K562 (cell line): ENCODE data around the gene TAS2R5. TPM values are rescaled to one million over a fixed set of nuclear protein-coding genes. Genes with fewer than 3 reads are reported as not detected.

Source experiments
- ADNP ChIP-seq: fragments of 200-800 bp; sonication (Bioruptor generic); IDR thresholded peaks from 2 replicates; pipeline ENCODE4 v1.6.1; 2016; ENCODE audit warnings: missing genetic modification characterization, missing compliant biosample characterization
- ATF6 ChIP-seq: sonication (generic); formaldehyde crosslinking; IDR thresholded peaks from 2 replicates; pipeline ENCODE4 v1.4.0; 2020; ENCODE audit warnings: mild to moderate bottlenecking, missing genetic modification reagents
- GMEB1 ChIP-seq: fragments of 250-450 bp; sonication (Bioruptor Pico); IDR thresholded peaks from 2 replicates; pipeline ENCODE4 v1.4.0; 2020; ENCODE audit warnings: mild to moderate bottlenecking
- HCFC1 ChIP-seq: IDR thresholded peaks from 2 replicates; pipeline ENCODE4 v1.6.1; 2012; ENCODE audit warnings: low read depth, low read length, improper control_type of control experiment
- NR1H2 ChIP-seq: sonication (generic); formaldehyde crosslinking; IDR thresholded peaks from 2 replicates; pipeline ENCODE4 v1.4.0; 2020; ENCODE audit warnings: mild to moderate bottlenecking, missing genetic modification reagents
- PKNOX1 ChIP-seq: fragments of 450-650 bp; IDR thresholded peaks from 2 replicates; pipeline ENCODE4 v1.6.1; 2016
- SRSF9 ChIP-seq: fragments of 200-400 bp; formaldehyde crosslinking; IDR thresholded peaks from 2 replicates; pipeline ENCODE4 v1.6.1; 2017; ENCODE audit warnings: low read depth, low read length, borderline replicate concordance
- THRAP3 ChIP-seq: fragments of 450-650 bp; IDR thresholded peaks from 2 replicates; pipeline ENCODE4 v1.6.1; 2016; ENCODE audit warnings: mild to moderate bottlenecking, inconsistent platforms, borderline replicate concordance
- ZNF12 ChIP-seq: sonication (generic); formaldehyde crosslinking; IDR thresholded peaks from 2 replicates; pipeline ENCODE4 v1.4.0; 2020; ENCODE audit warnings: mild to moderate bottlenecking, missing genetic modification reagents
- polyA plus RNA-seq, 8 experiments: library from polyadenylated mRNA; depleted of rRNA in 4 of 8; stranded (reverse) in 5 of 8; unstranded in 3 of 8; fragments of >200 nt; fragmentation: Nextera tagmentation in 2 of 8; fragmentation: Illumina TruSeq in 1 of 8; extraction: Ambion mirVana in 2 of 8; extraction: Trizol in 1 of 8; gene quantifications; 2 replicates each; pipeline versions ENCODE4 v1.2.1 to v1.2.3, GENCODE V29; 2011 to 2014; ENCODE audit warnings: inconsistent platforms in 1 of 8, missing spikeins in 1 of 8
- total RNA-seq, 7 experiments: library from RNA; depleted of rRNA in 6 of 7; stranded (reverse); fragments of >200 nt in 6 of 7; fragmentation: Illumina TruSeq in 2 of 7; extraction: Trizol in 2 of 7; gene quantifications; 2 replicates each; pipeline versions ENCODE4 v1.2.1 to v1.2.3, GENCODE V29; 2011 to 2021; ENCODE audit warnings: low replicate concordance in 1 of 7
- TF ChIP-seq, protein P1 (sequence below): IDR thresholded peaks from 3 replicates; pipeline ENCODE4 v1.6.1; 2011; ENCODE audit warnings: borderline replicate concordance, mild to moderate bottlenecking, moderate library complexity; ENCODE audit not compliant: insufficient read length; ENCODE audit errors: extremely low read depth

TAS2R5 gene
- total and polyA plus RNA-seq, 9 of the 15 experiments (the other 6 are each of a cell fraction or from before 2014, with no cell fraction given), result 0.35 to 4.5 (median 1.4) TPM

DNA sequence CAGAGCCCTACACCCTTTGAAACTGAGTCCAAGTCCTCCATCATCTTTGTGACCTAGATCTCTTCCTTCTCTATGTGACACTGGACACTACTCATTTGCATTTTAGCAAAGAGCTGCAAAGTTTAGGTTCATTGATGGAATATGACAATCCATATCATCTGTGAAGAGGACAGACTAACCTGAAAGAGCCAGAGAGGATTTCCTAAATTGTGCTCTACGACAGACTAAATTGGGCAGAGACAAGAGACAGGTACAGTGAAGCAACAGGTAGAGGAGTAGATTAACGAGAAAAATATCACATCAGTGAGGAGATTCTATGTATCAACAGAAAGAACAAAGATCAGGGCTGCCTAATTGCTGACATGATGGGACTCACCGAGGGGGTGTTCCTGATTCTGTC lies 26.2 kb upstream of the TAS2R5 start, which contains the start of gene TAS2R3 (continued):
- TF ChIP-seq ZNF12 (CRISPR knock-in tag) (no peak), GMEB1 (no peak), THRAP3 (no peak), ATF6 (CRISPR knock-in tag) (no peak), NR1H2 (CRISPR knock-in tag) (no peak), SRSF9 (no peak), HCFC1 (no peak), PKNOX1 (no peak), ADNP (tag) (no peak)
- TF ChIP-seq, protein P1, sequence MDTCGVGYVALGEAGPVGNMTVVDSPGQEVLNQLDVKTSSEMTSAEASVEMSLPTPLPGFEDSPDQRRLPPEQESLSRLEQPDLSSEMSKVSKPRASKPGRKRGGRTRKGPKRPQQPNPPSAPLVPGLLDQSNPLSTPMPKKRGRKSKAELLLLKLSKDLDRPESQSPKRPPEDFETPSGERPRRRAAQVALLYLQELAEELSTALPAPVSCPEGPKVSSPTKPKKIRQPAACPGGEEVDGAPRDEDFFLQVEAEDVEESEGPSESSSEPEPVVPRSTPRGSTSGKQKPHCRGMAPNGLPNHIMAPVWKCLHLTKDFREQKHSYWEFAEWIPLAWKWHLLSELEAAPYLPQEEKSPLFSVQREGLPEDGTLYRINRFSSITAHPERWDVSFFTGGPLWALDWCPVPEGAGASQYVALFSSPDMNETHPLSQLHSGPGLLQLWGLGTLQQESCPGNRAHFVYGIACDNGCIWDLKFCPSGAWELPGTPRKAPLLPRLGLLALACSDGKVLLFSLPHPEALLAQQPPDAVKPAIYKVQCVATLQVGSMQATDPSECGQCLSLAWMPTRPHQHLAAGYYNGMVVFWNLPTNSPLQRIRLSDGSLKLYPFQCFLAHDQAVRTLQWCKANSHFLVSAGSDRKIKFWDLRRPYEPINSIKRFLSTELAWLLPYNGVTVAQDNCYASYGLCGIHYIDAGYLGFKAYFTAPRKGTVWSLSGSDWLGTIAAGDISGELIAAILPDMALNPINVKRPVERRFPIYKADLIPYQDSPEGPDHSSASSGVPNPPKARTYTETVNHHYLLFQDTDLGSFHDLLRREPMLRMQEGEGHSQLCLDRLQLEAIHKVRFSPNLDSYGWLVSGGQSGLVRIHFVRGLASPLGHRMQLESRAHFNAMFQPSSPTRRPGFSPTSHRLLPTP, result no peak
